GM12873 (cell line): Measurements from ENCODE around the gene SCP2.

Source experiments
- CTCF ChIP-seq: IDR thresholded peaks from 2 replicates; pipeline ENCODE4 v1.5.1; 2012; ENCODE audit warnings: low read depth, mild to moderate bottlenecking, moderate library complexity, low read length, control low read depth; ENCODE audit not compliant: insufficient read depth; ENCODE audit errors: missing control alignments

SCP2 gene

GRCh38 chr1:52927212-52928014 lies at the start of gene SCP2:
SCP2 (plus strand) TSS chr1:52927276; CDS start chr1:52927397, 121 bp downstream.
- TF ChIP-seq CTCF, result no peak

GRCh38 chr1:52877554-52877953 lies 49.5 kb upstream of the SCP2 start:
- no peak for TF ChIP-seq CTCF

- TF ChIP-seq CTCF, result no peak
These were observed 46.9 kb upstream of the SCP2 start for GRCh38 chr1:52880206-52880605.

GRCh38 chr1:52887483-52887882 lies 39.6 kb upstream of the SCP2 start:
- TF ChIP-seq CTCF, result no peak

- TF ChIP-seq CTCF, result no peak
These were observed 34.5 kb upstream of the SCP2 start for GRCh38 chr1:52892424-52893215.

GRCh38 chr1:52899445-52899894 lies 27.6 kb upstream of the SCP2 start:
- no peak for TF ChIP-seq CTCF

GRCh38 chr1:52900402-52900801 lies 26.7 kb upstream of the SCP2 start:
- TF ChIP-seq CTCF, result no peak
